Breast epithelium (tissue), 4 donors: ENCODE results near the gene TEX13B. TPM values are rescaled to one million over a fixed set of nuclear protein-coding genes. Genes with fewer than 3 reads are reported as not detected.

Experiments used
- DNase-seq, 2 donors: peaks; one replicate each; pipeline ENCODE4 v3.0.0-alpha.2; 2019; ENCODE audit warnings: low spot score in 2 of 2
- H3K27ac ChIP-seq, 2 donors: fragments of 200-600 bp; sonication (generic) in 1 of 2; one replicate each; pipeline ENCODE4 v1.5.1; 2016 to 2019; ENCODE audit warnings: mild to moderate bottlenecking in 1 of 2
- H3K27me3 ChIP-seq, 2 donors: fragments of 200-600 bp; sonication (generic) in 1 of 2; one replicate each; pipeline versions ENCODE4 v1.5.1 to v1.6.0; 2017 to 2019; ENCODE audit warnings: control low read depth in 1 of 2, mild to moderate bottlenecking in 1 of 2
- H3K36me3 ChIP-seq: fragments of 200-600 bp; one replicate; pipeline ENCODE4 v1.5.1; 2019
- H3K4me1 ChIP-seq, 2 donors: fragments of 200-600 bp; sonication (generic); one replicate each; pipeline ENCODE4 v1.5.1; 2016 to 2019; ENCODE audit warnings: control low read depth in 1 of 2
- H3K4me3 ChIP-seq, 3 donors: fragments of 200-600 bp; sonication (generic); 1 replicate in 2 of 3; 2 replicates in 1 of 3; pipeline ENCODE4 v1.5.1; 2016 to 2019; ENCODE audit warnings: mild to moderate bottlenecking in 3 of 3, moderate library complexity in 2 of 3
- H3K9me3 ChIP-seq, 2 donors: fragments of 200-600 bp; sonication (generic) in 1 of 2; one replicate each; pipeline ENCODE4 v1.5.1; 2016 to 2019; ENCODE audit warnings: control low read depth in 1 of 2
- POLR2A ChIP-seq: fragments of 450-650 bp; IDR thresholded peaks from one replicate; pipeline ENCODE4 v1.6.1; 2016; ENCODE audit warnings: antibody characterized with exemption, mild to moderate bottlenecking, moderate library complexity
- POLR2AphosphoS5 ChIP-seq, 3 donors: sonication (generic); formaldehyde crosslinking; IDR thresholded peaks; one replicate each; pipeline ENCODE4 v1.6.1; 2017; ENCODE audit warnings: antibody characterized with exemption in 3 of 3
- intact Hi-C: fragments of 100-400 bp; cut with DNase I; formaldehyde crosslinking; loops from one replicate; pipeline ENCODE4 v1.15.1; 2023; ENCODE audit warnings: low total_unique reads
- total RNA-seq, 3 donors: library from RNA; depleted of rRNA; stranded (reverse); fragments of >200 nt; gene quantifications; one replicate each; pipeline ENCODE4 v1.1.0, GENCODE V29; 2016
- TF ChIP-seq, protein P1 (sequence below), 3 donors: fragments of 450-650 bp; IDR thresholded peaks; one replicate each; pipeline ENCODE4 v1.5.1; 2016 to 2017; ENCODE audit warnings: antibody characterized with exemption in 3 of 3, mild to moderate bottlenecking in 3 of 3, moderate library complexity in 3 of 3

TEX13B gene
- total RNA-seq, 3 donors from 2014 or later = not detected

DNA sequence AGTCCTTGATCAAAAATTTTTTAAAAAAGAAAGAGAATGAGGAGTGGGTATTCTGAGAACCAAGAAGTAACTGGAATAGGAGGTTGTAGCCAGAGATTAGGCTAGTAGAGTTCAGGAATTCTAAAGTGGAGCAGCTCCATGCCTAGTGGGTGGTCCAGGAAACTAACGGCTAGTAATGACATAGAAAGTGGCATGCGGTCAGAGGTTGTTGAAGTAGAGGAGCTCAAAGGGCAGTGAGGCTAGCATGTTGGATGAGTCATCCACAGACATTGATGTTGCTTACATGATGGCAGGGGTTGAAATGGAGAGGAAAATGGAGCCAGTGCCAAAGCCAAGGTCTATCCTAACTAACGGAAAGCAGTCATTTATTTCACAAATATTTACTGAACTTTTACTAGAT, 42.1 kb downstream of the TEX13B start:
- Histone ChIP-seq H3K4me1 (no peaks in the 10 kb centered on the region), H3K27me3 (peaks cover 0 to 25% of the 10 kb centered on the region in 2 donors), H3K27ac (no peak overlapping the region), H3K9me3 (no peaks in the 10 kb centered on the region), H3K36me3 (no peaks in the 10 kb centered on the region), H3K4me3 (no peak overlapping the region)
- TF ChIP-seq POLR2A = no peak
- TF ChIP-seq POLR2AphosphoS5 (IDR thresholded peaks at IDR 0.05) = no peak
- TF ChIP-seq, protein P1, sequence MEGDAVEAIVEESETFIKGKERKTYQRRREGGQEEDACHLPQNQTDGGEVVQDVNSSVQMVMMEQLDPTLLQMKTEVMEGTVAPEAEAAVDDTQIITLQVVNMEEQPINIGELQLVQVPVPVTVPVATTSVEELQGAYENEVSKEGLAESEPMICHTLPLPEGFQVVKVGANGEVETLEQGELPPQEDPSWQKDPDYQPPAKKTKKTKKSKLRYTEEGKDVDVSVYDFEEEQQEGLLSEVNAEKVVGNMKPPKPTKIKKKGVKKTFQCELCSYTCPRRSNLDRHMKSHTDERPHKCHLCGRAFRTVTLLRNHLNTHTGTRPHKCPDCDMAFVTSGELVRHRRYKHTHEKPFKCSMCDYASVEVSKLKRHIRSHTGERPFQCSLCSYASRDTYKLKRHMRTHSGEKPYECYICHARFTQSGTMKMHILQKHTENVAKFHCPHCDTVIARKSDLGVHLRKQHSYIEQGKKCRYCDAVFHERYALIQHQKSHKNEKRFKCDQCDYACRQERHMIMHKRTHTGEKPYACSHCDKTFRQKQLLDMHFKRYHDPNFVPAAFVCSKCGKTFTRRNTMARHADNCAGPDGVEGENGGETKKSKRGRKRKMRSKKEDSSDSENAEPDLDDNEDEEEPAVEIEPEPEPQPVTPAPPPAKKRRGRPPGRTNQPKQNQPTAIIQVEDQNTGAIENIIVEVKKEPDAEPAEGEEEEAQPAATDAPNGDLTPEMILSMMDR (IDR thresholded peaks at IDR 0.05) = no peak
- no peak for DNase-seq
- intact Hi-C loops = no loop called here

DNA sequence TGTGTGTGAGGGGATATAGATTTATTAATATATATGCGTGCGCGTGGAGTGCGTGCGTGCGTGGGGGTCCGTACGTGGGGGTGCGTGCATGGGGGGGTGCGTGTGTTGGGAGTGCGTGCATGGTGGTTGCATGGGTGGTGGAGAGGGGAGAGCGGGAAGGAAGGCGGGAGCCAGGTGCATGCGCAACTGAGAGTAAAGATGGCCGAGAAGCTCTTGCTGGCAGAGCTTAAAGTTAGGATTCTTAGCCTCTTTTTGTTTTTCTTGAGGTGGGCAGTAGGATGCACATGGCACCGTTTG, 45.8 kb downstream of the TEX13B start:
- no peaks in the 10 kb centered on the region for H3K36me3 ChIP-seq
- no peaks in the 10 kb centered on the region for H3K9me3 ChIP-seq
- H3K4me1 ChIP-seq = no peaks in the 10 kb centered on the region
- no peak for TF ChIP-seq POLR2AphosphoS5 (IDR thresholded peaks at IDR 0.05)
- TF ChIP-seq, protein P1 (IDR thresholded peaks at IDR 0.05) = no peak
- TF ChIP-seq POLR2A = no peak
- H3K27ac ChIP-seq = no peak overlapping the region
- peaks cover 0 to 59% of the 10 kb centered on the region in 2 donors for H3K27me3 ChIP-seq
- no peak for DNase-seq
- H3K4me3 ChIP-seq = peak overlapping the region in 2 of 3 donors; percentile 41 to 58
- intact Hi-C loops = no loop called here

DNA sequence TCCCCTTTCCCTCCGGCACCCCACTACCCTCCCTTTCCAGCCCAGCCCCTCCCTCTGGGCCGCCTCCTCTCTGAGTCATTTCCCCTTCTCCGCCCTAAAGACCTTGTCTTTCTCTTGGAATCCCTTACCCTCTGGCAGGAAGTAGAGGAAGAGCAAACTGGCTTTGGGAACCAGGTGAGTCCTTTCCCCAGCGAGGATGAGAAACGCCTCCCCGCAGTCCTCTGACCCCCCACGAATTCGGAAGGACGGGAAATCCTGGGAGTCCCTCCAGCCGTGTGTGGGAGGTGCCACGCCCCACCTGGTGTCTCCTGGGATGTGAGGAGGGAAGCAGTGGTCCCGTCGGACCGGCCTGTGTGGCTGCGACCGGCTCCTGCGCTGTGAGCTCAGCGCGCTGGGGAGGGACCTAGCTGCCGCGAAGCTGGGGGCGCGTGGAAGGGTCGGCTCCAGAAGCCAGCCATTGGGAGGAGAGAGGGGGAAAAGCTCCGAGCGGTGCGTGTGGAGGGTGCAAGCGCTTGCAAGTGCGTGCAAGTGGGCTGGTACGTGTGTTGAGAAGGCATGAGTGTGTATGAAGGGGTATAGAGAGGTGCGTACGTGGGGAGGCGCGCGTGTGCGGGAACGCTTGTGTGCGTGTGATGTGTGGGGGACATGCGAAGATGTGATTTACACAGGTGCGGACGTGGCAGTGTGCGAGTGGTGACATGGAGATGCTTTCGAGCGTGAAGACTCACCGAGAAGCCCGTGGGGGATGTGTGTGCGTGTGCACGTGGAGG, 46.3 kb downstream of the TEX13B start:
- Histone ChIP-seq H3K27ac (no peak overlapping the region), H3K4me1 (no peaks in the 10 kb centered on the region), H3K27me3 (peaks cover 0 to 61% of the 10 kb centered on the region in 2 donors), H3K4me3 (peak overlapping the region in 2 of 3 donors; percentile 41 to 58), H3K9me3 (no peaks in the 10 kb centered on the region), H3K36me3 (no peaks in the 10 kb centered on the region)
- no peak for DNase-seq
- TF ChIP-seq POLR2A (no peak), POLR2AphosphoS5 (IDR thresholded peaks at IDR 0.05) (no peak)
- TF ChIP-seq, protein P1 (IDR thresholded peaks at IDR 0.05) = no peak
- intact Hi-C loops = no loop called here

DNA sequence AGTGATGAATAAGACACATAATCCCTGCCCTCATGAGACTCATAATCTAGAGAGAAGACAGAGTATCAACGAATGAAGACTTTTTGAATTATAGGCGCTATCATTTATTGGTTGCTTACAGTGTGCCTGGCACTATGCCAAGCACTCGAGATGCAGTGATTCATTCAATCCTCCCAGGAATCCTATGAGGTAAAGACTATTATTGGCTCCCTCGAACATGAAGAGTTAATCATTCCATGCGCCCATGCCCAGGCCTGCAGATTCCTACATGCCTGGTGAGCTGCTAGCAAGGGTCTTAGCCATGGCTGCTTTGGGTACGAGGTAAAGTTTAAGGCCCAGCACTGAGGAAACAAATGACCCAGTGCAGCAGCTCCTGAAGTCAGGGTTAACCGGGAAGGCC, 47.0 kb downstream of the TEX13B start:
- Histone ChIP-seq H3K27me3 (peaks cover 0 to 64% of the 10 kb centered on the region in 2 donors), H3K4me3 (peak overlapping the region in 2 of 3 donors; percentile 41 to 58), H3K4me1 (no peaks in the 10 kb centered on the region), H3K27ac (no peak overlapping the region), H3K9me3 (no peaks in the 10 kb centered on the region), H3K36me3 (no peaks in the 10 kb centered on the region)
- TF ChIP-seq POLR2AphosphoS5 (IDR thresholded peaks at IDR 0.05) = no peak
- TF ChIP-seq, protein P1 (IDR thresholded peaks at IDR 0.05) = no peak
- no peak for TF ChIP-seq POLR2A
- intact Hi-C loops = no loop called here
- DNase-seq = no peak

DNA sequence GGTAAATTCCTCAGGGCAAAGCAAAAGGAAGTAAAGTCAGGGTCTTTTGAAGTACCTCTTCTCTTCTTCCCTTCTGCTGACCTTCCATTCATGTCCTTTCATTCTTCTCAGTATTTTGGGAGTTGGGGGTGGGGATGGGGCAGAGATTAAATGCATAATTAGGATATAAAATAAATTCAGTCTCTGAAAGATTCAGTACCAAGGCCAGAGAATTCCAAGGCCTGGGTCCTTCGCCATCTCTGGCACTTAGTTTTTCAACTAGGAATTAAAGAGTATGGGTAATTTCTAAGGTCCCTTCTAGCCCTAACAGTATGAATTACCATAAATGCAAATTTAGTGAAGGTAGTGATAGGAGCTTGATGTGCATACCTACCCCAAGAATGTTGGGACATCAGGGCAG, 47.9 kb downstream of the TEX13B start:
- H3K27me3 ChIP-seq = peaks cover 0 to 63% of the 10 kb centered on the region in 2 donors
- intact Hi-C loops = no loop called here
- H3K36me3 ChIP-seq = no peaks in the 10 kb centered on the region
- H3K4me1 ChIP-seq = no peaks in the 10 kb centered on the region
- H3K4me3 ChIP-seq = no peak overlapping the region
- no peak for DNase-seq
- no peak for TF ChIP-seq POLR2A
- TF ChIP-seq, protein P1 (IDR thresholded peaks at IDR 0.05) = no peak
- no peak for TF ChIP-seq POLR2AphosphoS5 (IDR thresholded peaks at IDR 0.05)
- H3K9me3 ChIP-seq = no peaks in the 10 kb centered on the region
- H3K27ac ChIP-seq = no peak overlapping the region

Other genes starting within 250 kb of the TEX13B start
- gene TSC22D3, start 206.6 kb downstream of the TEX13B start, total RNA-seq = 1,000 to 10,000 TPM in 1 of 3 donors, 100 to 1,000 TPM in 2; 606 to 1,046 (median 681) TPM
- not detected for gene NCBP2L, start 204.6 kb downstream of the TEX13B start, total RNA-seq
- gene MID2, start 156.5 kb downstream of the TEX13B start, total RNA-seq = 10 to 100 TPM; 28.2 to 32.3 (median 28.5) TPM
- not detected for gene VSIG1, start 62.7 kb upstream of the TEX13B start, total RNA-seq
- 10 to 100 TPM; 36.1 to 39.0 (median 38.6) TPM for gene PSMD10, start 109.2 kb upstream of the TEX13B start, total RNA-seq
- 10 to 100 TPM in 2 of 3 donors, 1 to 10 TPM in 1; 9.8 to 12.5 (median 10.2) TPM for gene ATG4A, start 109.4 kb upstream of the TEX13B start, total RNA-seq